GM23248 (cell line): ENCODE results near the gene PNISR. TPM values are rescaled to one million over a fixed set of nuclear protein-coding genes. Genes with fewer than 3 reads are reported as not detected.

Experiments used
- DNase-seq: peaks from one replicate; pipeline ENCODE4 v3.0.0-alpha.2; 2015
- H2AFZ ChIP-seq: fragments of 200-600 bp; sonication (generic); 2 replicates; pipeline ENCODE4 v1.6.1; 2016; ENCODE audit warnings: antibody characterized with exemption
- H3F3A ChIP-seq: fragments of 200-600 bp; sonication (generic); 2 replicates; pipeline ENCODE4 v1.6.1; 2016; ENCODE audit warnings: mild to moderate bottlenecking, antibody characterized with exemption, mixed run types; ENCODE audit not compliant: insufficient read depth
- H3K27ac ChIP-seq: fragments of 200-600 bp; sonication (generic); 2 replicates; pipeline ENCODE4 v1.5.1; 2016; ENCODE audit warnings: mild to moderate bottlenecking
- H3K27me3 ChIP-seq: fragments of 200-600 bp; sonication (generic); replicated peaks from 2 replicates; pipeline ENCODE4 v1.6.1; 2016; ENCODE audit warnings: mild to moderate bottlenecking; ENCODE audit not compliant: insufficient read depth
- H3K36me3 ChIP-seq: fragments of 200-600 bp; sonication (generic); 2 replicates; pipeline ENCODE4 v1.6.1; 2016; ENCODE audit warnings: low read depth, mild to moderate bottlenecking
- H3K4me1 ChIP-seq: fragments of 200-600 bp; sonication (generic); 2 replicates; pipeline ENCODE4 v1.6.1; 2016; ENCODE audit warnings: mild to moderate bottlenecking; ENCODE audit not compliant: insufficient read depth
- H3K4me2 ChIP-seq: fragments of 200-600 bp; sonication (generic); one replicate; pipeline ENCODE4 v1.6.1; 2016; ENCODE audit warnings: mild to moderate bottlenecking; ENCODE audit not compliant: unreplicated experiment
- H3K4me3 ChIP-seq: fragments of 200-600 bp; sonication (generic); 2 replicates; pipeline ENCODE4 v1.5.1; 2016; ENCODE audit warnings: mild to moderate bottlenecking
- H3K79me2 ChIP-seq: fragments of 200-600 bp; sonication (generic); 2 replicates; pipeline ENCODE4 v1.6.1; 2016; ENCODE audit warnings: mild to moderate bottlenecking; ENCODE audit not compliant: insufficient read depth
- H3K9ac ChIP-seq: fragments of 200-600 bp; sonication (generic); 2 replicates; pipeline ENCODE4 v1.6.1; 2016; ENCODE audit warnings: mild to moderate bottlenecking
- H3K9me2 ChIP-seq: fragments of 200-600 bp; sonication (generic); 2 replicates; pipeline ENCODE4 v1.6.1; 2016; ENCODE audit warnings: mixed run types, mild to moderate bottlenecking, moderate library complexity; ENCODE audit not compliant: insufficient read depth
- H3K9me3 ChIP-seq: fragments of 200-600 bp; sonication (generic); one replicate; pipeline ENCODE4 v1.6.1; 2017; ENCODE audit warnings: low read depth
- H4K20me1 ChIP-seq: fragments of 200-600 bp; sonication (generic); 2 replicates; pipeline ENCODE4 v1.6.0; 2016; ENCODE audit not compliant: insufficient read depth
- EZH2 ChIP-seq: fragments of 200-600 bp; sonication (generic); IDR thresholded peaks from 2 replicates; pipeline ENCODE4 v1.6.1; 2018; ENCODE audit warnings: antibody characterized with exemption, mild to moderate bottlenecking; ENCODE audit not compliant: insufficient read depth, poor library complexity, severe bottlenecking
- EZH2phosphoT487 ChIP-seq: fragments of 200-600 bp; sonication (generic); IDR thresholded peaks from 2 replicates; pipeline ENCODE4 v1.6.1; 2018; ENCODE audit warnings: antibody characterized with exemption, moderate library complexity, mild to moderate bottlenecking, low read depth; ENCODE audit not compliant: insufficient read depth
- WGBS, 2 experiments: methylation state at CpG; one replicate each; pipeline ENCODE4 v1.1.6; 2015 to 2017; ENCODE audit warnings: low lambda C conversion rate in 2 of 2, low coverage in 1 of 2; ENCODE audit errors: missing lambda C conversion rate in 2 of 2; 5-methylcytosine and 5-hydroxymethylcytosine counted together
- in situ Hi-C: fragments of 300-500 bp; cut with MboI; formaldehyde crosslinking; loops from 2 replicates; pipeline ENCODE4 v1.15.0; 2020
- polyA plus RNA-seq: library from polyadenylated mRNA; unstranded; fragments of >200 nt; fragmentation: Nextera tagmentation; extraction: Ambion mirVana; gene quantifications from 2 replicates; pipeline ENCODE4 v1.2.1, GENCODE V29; 2016
- total RNA-seq: library from RNA; depleted of rRNA; stranded (reverse); fragments of >200 nt; shearing (Covaris generic); gene quantifications from 2 replicates; pipeline ENCODE4 v1.2.3, GENCODE V29; 2014

PNISR gene
- total and polyA plus RNA-seq, 2 experiments from 2014 or later: 46.6 to 55.8 TPM

DNA sequence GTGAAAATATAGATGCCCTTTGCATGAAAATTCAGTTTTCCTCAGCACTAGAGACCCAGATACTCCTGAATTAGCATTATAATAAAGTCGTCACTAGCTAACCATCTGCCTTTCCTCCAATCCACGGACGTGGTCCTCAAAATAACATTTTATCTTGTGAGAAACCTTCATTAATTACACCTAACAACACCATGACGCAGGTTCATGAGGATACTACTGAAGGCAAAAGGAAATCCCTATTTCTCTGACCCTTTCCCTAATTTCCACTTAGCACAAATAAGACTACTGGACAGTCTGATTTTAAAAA, 1.3 kb upstream of the PNISR start:
- Histone ChIP-seq H3K9ac (peak overlapping the region; percentile 98), H3K9me2 (no peaks in the 10 kb centered on the region), H2AFZ (peak overlapping the region; percentile 91), H4K20me1 (peaks cover 7% of the 10 kb centered on the region; the same call in 1 of the 2 replicates), H3K79me2 (peaks cover 65% of the 10 kb centered on the region), H3F3A (peaks cover 17% of the 10 kb centered on the region), H3K4me2 (peak overlapping the region; percentile 98), H3K4me3 (peak overlapping the region; percentile 90), H3K36me3 (no peaks in the 10 kb centered on the region), H3K27me3 (no peaks in the 10 kb centered on the region), H3K27ac (peak overlapping the region; percentile 97), H3K4me1 (peaks cover 29% of the 10 kb centered on the region), H3K9me3 (no peaks in the 10 kb centered on the region)
- DNase-seq: no peak
- in situ Hi-C loops: no loop called here
- TF ChIP-seq EZH2phosphoT487 (no peak), EZH2 (no peak)
- WGBS, 2 experiments: 15 to 16% methylated on average over 4 of the region's 4 CpGs

DNA sequence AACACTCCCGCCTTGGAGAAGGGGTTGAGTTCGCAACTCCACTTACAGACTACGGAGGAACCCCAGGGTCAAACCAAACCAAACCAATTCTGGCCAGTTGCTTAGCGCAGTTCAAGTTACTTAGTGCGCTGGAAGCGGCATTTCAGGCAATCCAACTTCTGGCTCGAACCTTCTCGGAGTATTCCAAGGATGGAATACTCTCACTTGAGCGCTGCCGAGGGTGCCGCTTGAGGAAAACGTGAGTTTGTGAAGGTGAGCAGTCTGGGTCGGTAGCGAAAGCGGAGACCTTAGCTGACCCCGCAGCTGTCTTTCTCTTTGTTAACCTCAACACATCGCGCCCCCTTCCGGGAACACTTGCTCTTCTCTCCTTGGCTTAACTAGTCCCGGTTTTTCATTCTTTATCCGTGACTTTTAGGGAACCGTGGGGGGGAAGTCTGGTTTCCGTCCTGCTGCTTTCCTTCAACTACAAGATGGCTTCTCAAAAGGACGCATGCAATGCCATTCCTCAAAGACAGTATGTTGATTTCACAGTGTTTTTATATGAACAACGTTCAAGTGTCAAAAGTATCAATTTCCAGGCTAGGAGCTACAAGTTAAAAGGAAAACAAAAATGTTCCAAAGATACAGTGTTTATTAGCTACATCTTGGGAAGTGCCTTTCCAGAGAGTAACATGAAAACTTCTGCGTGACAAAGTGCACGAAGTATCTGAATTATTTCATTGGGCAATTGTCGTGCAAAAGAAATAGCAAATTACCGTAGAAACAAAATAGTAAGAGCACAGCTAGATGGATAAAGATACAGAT, 741 bp upstream of the PNISR start:
- H3K79me2 ChIP-seq: peaks cover 71% of the 10 kb centered on the region
- H3F3A ChIP-seq: peaks cover 17% of the 10 kb centered on the region
- peaks cover 12% of the 10 kb centered on the region; the same call in 1 of the 2 replicates for H4K20me1 ChIP-seq
- in situ Hi-C loops: no loop called here
- no peaks in the 10 kb centered on the region for H3K27me3 ChIP-seq
- peak overlapping the region; percentile 91 for H2AFZ ChIP-seq
- peak overlapping the region; percentile 98 for H3K9ac ChIP-seq
- peak overlapping the region; percentile 98 for H3K4me2 ChIP-seq
- H3K9me2 ChIP-seq: no peaks in the 10 kb centered on the region
- 1 to 2% methylated on average over 29 of the region's 29 CpGs for WGBS, 2 experiments
- DNase-seq: peak; percentile 78
- H3K4me1 ChIP-seq: peaks cover 29% of the 10 kb centered on the region
- no peak for TF ChIP-seq EZH2
- TF ChIP-seq EZH2phosphoT487: no peak
- peak overlapping the region; percentile 90 for H3K4me3 ChIP-seq
- peak overlapping the region; percentile 97 for H3K27ac ChIP-seq
- no peaks in the 10 kb centered on the region for H3K36me3 ChIP-seq
- no peaks in the 10 kb centered on the region for H3K9me3 ChIP-seq

DNA sequence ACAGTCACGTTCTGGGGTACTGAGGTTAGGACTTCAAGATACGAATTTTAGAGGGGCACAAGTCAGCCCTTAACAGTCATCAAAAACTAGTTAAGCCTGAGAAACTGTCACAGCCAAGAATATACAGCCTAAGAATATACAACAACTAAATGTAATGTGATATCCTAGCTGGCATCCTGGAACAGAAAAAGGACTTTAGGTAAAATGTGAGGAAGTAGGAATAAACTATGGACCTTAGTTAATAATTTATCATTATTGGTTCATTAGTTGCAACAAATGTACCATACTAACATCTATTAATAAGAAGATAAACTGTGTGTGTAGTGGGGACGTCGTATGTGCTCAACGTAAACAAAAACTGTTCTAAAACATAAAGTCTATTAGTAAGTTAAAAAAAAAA, 1.1 kb downstream of the PNISR start:
- peak overlapping the region; percentile 97 for H3K27ac ChIP-seq
- H3K4me3 ChIP-seq: peak overlapping the region; percentile 90
- H3K27me3 ChIP-seq: no peaks in the 10 kb centered on the region
- no peak for DNase-seq
- H3K9me2 ChIP-seq: no peaks in the 10 kb centered on the region
- peaks cover 87% of the 10 kb centered on the region for H3K79me2 ChIP-seq
- peak overlapping the region; percentile 98 for H3K9ac ChIP-seq
- peaks cover 18% of the 10 kb centered on the region; the same call in 1 of the 2 replicates for H4K20me1 ChIP-seq
- peak overlapping the region; percentile 91; the same call in 1 of the 2 replicates for H2AFZ ChIP-seq
- H3K4me2 ChIP-seq: peak overlapping the region; percentile 98
- H3K9me3 ChIP-seq: no peaks in the 10 kb centered on the region
- in situ Hi-C loops: no loop called here
- H3K36me3 ChIP-seq: no peaks in the 10 kb centered on the region
- H3F3A ChIP-seq: peaks cover 17% of the 10 kb centered on the region
- WGBS, 2 experiments: 45 to 53% methylated on average over 5 of the region's 5 CpGs
- TF ChIP-seq EZH2phosphoT487 (no peak), EZH2 (no peak)
- peaks cover 29% of the 10 kb centered on the region for H3K4me1 ChIP-seq

DNA sequence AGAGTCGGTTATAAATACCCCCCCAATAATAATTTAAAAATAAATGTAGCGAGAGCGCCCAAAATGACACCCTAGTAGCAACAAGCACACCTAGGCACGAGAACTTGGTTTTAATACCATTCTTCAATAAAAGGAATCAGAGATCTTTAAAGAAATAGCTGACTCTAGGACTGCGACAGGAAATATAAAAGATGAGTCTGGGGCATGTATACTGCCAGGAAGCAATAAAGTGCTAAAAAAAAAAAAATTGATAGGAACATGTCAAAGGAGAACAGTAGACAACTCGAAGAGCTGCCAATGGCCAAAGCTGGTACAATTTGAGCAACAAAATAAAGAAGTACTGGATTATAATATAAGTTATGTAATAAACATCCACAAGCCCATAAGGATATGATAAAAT, 2.2 kb downstream of the PNISR start:
- peak overlapping the region; percentile 90; the same call in 1 of the 2 replicates for H3K4me3 ChIP-seq
- H3F3A ChIP-seq: peaks cover 17% of the 10 kb centered on the region
- TF ChIP-seq EZH2 (no peak), EZH2phosphoT487 (no peak)
- no peaks in the 10 kb centered on the region for H3K9me2 ChIP-seq
- no peaks in the 10 kb centered on the region for H3K9me3 ChIP-seq
- no peak overlapping the region for H3K27ac ChIP-seq
- in situ Hi-C loops: no loop called here
- H3K4me1 ChIP-seq: peaks cover 28% of the 10 kb centered on the region
- no peaks in the 10 kb centered on the region for H3K27me3 ChIP-seq
- peaks cover 87% of the 10 kb centered on the region for H3K79me2 ChIP-seq
- no peaks in the 10 kb centered on the region for H3K36me3 ChIP-seq
- H2AFZ ChIP-seq: no peak overlapping the region
- no peak for DNase-seq
- peaks cover 22% of the 10 kb centered on the region; the same call in 1 of the 2 replicates for H4K20me1 ChIP-seq
- H3K4me2 ChIP-seq: peak overlapping the region; percentile 98
- no peak overlapping the region for H3K9ac ChIP-seq
- 77 to 82% methylated on average over 6 of the region's 6 CpGs for WGBS, 2 experiments
